Natural killer cell (primary cell): Measurements from ENCODE around the gene HLF. TPM values are rescaled to one million over a fixed set of nuclear protein-coding genes. Genes with fewer than 3 reads are reported as not detected.

Source experiments
- ATAC-seq, 3 donors: fragments of 150-1000 bp in 2 of 3; fragments of 200-7000 bp in 1 of 3; cut with Tn5 transposase; 1 replicate in 1 of 3; 2 replicates in 2 of 3; pipeline ENCODE4 v1.10.0; 2021; ENCODE audit warnings: mild to moderate bottlenecking in 2 of 3, moderate library complexity in 2 of 3
- DNase-seq, 2 donors: peaks; one replicate each; pipeline versions ENCODE4 v3.0.0 to v3.0.0-alpha.2; 2013 to 2021; ENCODE audit warnings: mixed read lengths in 1 of 2
- H3K27ac ChIP-seq: one replicate; pipeline ENCODE4 v1.5.1; 2013; ENCODE audit warnings: mild to moderate bottlenecking, low read length
- H3K27me3 ChIP-seq: one replicate; pipeline ENCODE4 v1.6.1; 2013; ENCODE audit warnings: low read length; ENCODE audit not compliant: control insufficient read depth, insufficient read depth
- H3K36me3 ChIP-seq: one replicate; pipeline ENCODE4 v1.6.1; 2013; ENCODE audit warnings: low read length; ENCODE audit not compliant: control insufficient read depth, insufficient read depth
- H3K4me1 ChIP-seq: one replicate; pipeline ENCODE4 v1.6.1; 2013; ENCODE audit warnings: low read length; ENCODE audit not compliant: control insufficient read depth, insufficient read depth
- H3K4me3 ChIP-seq: one replicate; pipeline ENCODE4 v1.5.1; 2013; ENCODE audit warnings: low read length
- H3K9me3 ChIP-seq: one replicate; pipeline ENCODE4 v1.6.1; 2013; ENCODE audit warnings: low read length; ENCODE audit not compliant: control insufficient read depth, insufficient read depth
- H3K27ac Mint-ChIP-seq, 2 donors: one replicate each; pipeline ENCODE4 v1.8.0; 2022; ENCODE audit warnings: mild to moderate bottlenecking in 2 of 2, mixed read lengths in 2 of 2, moderate library complexity in 1 of 2
- H3K27me3 Mint-ChIP-seq, 2 donors: one replicate each; pipeline ENCODE4 v1.8.0; 2022; ENCODE audit warnings: low read depth in 2 of 2, mixed read lengths in 2 of 2
- H3K36me3 Mint-ChIP-seq: one replicate; pipeline ENCODE4 v1.8.0; 2022; ENCODE audit warnings: mixed read lengths
- H3K4me1 Mint-ChIP-seq, 2 donors: one replicate each; pipeline ENCODE4 v1.8.0; 2022; ENCODE audit warnings: mixed read lengths in 2 of 2
- H3K4me3 Mint-ChIP-seq: one replicate; pipeline ENCODE4 v1.8.0; 2022; ENCODE audit warnings: mild to moderate bottlenecking, moderate library complexity, mixed read lengths
- H3K9me3 Mint-ChIP-seq, 2 donors: one replicate each; pipeline ENCODE4 v1.8.0; 2022; ENCODE audit warnings: mixed read lengths in 2 of 2
- CTCF ChIP-seq: fragments of 200-600 bp; IDR thresholded peaks from one replicate; pipeline ENCODE4 v1.8.0; 2022; ENCODE audit warnings: antibody characterized with exemption
- WGBS: methylation state at CpG from one replicate; pipeline ENCODE4 v1.1.7; 2013; ENCODE audit warnings: missing lambda C conversion rate; ENCODE audit not compliant: insufficient coverage; 5-methylcytosine and 5-hydroxymethylcytosine counted together
- intact Hi-C: fragments of 100-400 bp; cut with micrococcal nuclease; formaldehyde crosslinking; loops from one replicate; pipeline ENCODE4 v1.14.2; 2022
- total RNA-seq, 4 donors: library from RNA; stranded (reverse); fragments of 120-200 nt in 1 of 4; gene quantifications; one replicate each; pipeline versions ENCODE4 v1.2.3 to v1.2.4, GENCODE V29; 2013 to 2022

HLF gene
- total RNA-seq, 3 donors from 2014 or later (not counting 1 experiment from before 2014, with no cell fraction given) = 0.14 to 0.59 (median 0.15) TPM

- no peak for TF ChIP-seq CTCF
- no peak overlapping the region for H3K27ac ChIP-seq
- no peaks in the 10 kb centered on the region for H3K27me3 ChIP-seq
- Mint-ChIP-seq H3K9me3 (no peaks in the 10 kb centered on the region), H3K4me3 (no peak overlapping the region), H3K27me3 (peaks cover 0 to 16% of the 10 kb centered on the region in 2 donors), H3K36me3 (no peaks in the 10 kb centered on the region), H3K4me1 (no peaks in the 10 kb centered on the region), H3K27ac (no peak overlapping the region)
- DNase-seq (no peak), ATAC-seq (no peak)
- intact Hi-C loops = no loop called here
- H3K36me3 ChIP-seq = no peaks in the 10 kb centered on the region
- no peak overlapping the region for H3K4me3 ChIP-seq
- WGBS = 94% methylated on average over 9 of the region's 9 CpGs
- H3K4me1 ChIP-seq = no peaks in the 10 kb centered on the region
- no peaks in the 10 kb centered on the region for H3K9me3 ChIP-seq
These were observed 18.7 kb downstream of the HLF start for GRCh38 chr17:55283256-55283965.

GRCh38 chr17:55284001-55284884, 19.5 kb downstream of the HLF start:
- no peak for ATAC-seq
- H3K36me3 ChIP-seq = no peaks in the 10 kb centered on the region
- WGBS = 56% methylated on average over 6 of the region's 7 CpGs
- H3K27ac Mint-ChIP-seq = no peak overlapping the region
- intact Hi-C loops = no loop called here
- no peaks in the 10 kb centered on the region for H3K27me3 ChIP-seq
- no peak overlapping the region for H3K27ac ChIP-seq
- peak in 1 of 2 donors; percentile 11 for DNase-seq
- peaks cover 0 to 13% of the 10 kb centered on the region in 2 donors for H3K27me3 Mint-ChIP-seq
- no peak for TF ChIP-seq CTCF
- H3K9me3 Mint-ChIP-seq = no peaks in the 10 kb centered on the region
- no peaks in the 10 kb centered on the region for H3K4me1 ChIP-seq
- no peak overlapping the region for H3K4me3 Mint-ChIP-seq
- H3K9me3 ChIP-seq = no peaks in the 10 kb centered on the region
- no peaks in the 10 kb centered on the region for H3K36me3 Mint-ChIP-seq
- no peak overlapping the region for H3K4me3 ChIP-seq
- no peaks in the 10 kb centered on the region for H3K4me1 Mint-ChIP-seq

DNA sequence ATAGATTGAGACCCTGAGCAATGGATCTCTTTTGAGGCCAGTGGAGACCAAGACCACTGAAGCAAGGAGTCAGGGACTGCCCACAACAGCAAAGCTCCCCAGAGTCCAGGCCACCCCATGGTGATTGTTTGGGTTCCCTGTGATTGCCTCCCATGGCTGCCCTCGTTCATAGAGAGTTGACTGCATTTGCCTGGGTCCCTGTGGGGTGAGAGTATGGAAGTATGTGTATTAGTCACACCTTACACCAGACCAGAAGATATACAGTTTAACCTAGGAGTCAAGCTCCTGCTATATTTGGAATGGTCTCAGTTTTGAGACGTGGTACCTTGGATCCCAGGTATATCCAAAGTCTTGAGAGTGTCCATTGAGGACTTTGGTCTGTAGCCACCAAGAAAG, 20.2 kb downstream of the HLF start:
- H3K4me3 Mint-ChIP-seq = no peak overlapping the region
- no peak for DNase-seq
- Histone ChIP-seq H3K4me1 (no peaks in the 10 kb centered on the region), H3K9me3 (no peaks in the 10 kb centered on the region), H3K27ac (no peak overlapping the region), H3K27me3 (no peaks in the 10 kb centered on the region), H3K4me3 (no peak overlapping the region), H3K36me3 (no peaks in the 10 kb centered on the region)
- no peaks in the 10 kb centered on the region for H3K4me1 Mint-ChIP-seq
- intact Hi-C loops = no loop called here
- H3K27me3 Mint-ChIP-seq = peaks cover 0 to 13% of the 10 kb centered on the region in 2 donors
- no peaks in the 10 kb centered on the region for H3K9me3 Mint-ChIP-seq
- no peak overlapping the region for H3K27ac Mint-ChIP-seq
- no peak for ATAC-seq
- WGBS = 68% methylated on average over 1 of the region's 2 CpGs
- H3K36me3 Mint-ChIP-seq = no peaks in the 10 kb centered on the region
- TF ChIP-seq CTCF = no peak
